Nephron progenitor cell (in vitro differentiated cells): Measurements from ENCODE around the gene SLC23A3.

Experiments used
- DNase-seq: peaks from one replicate; pipeline ENCODE4 v3.0.0; 2021
- H3K27ac Mint-ChIP-seq: 2 replicates; pipeline ENCODE4 v1.8.0; 2021; ENCODE audit warnings: mild to moderate bottlenecking, moderate library complexity, mixed read lengths
- H3K27me3 Mint-ChIP-seq: 2 replicates; pipeline ENCODE4 v1.8.0; 2021; ENCODE audit warnings: mild to moderate bottlenecking, low read depth, mixed read lengths; ENCODE audit not compliant: poor library complexity
- H3K36me3 Mint-ChIP-seq: 2 replicates; pipeline ENCODE4 v1.8.0; 2021; ENCODE audit warnings: low read depth, mixed read lengths
- H3K4me1 Mint-ChIP-seq: 2 replicates; pipeline ENCODE4 v1.8.0; 2021; ENCODE audit warnings: mixed read lengths
- H3K4me3 Mint-ChIP-seq: 2 replicates; pipeline ENCODE4 v1.8.0; 2021; ENCODE audit warnings: mild to moderate bottlenecking, moderate library complexity, mixed read lengths
- H3K9me3 Mint-ChIP-seq: 2 replicates; pipeline ENCODE4 v1.8.0; 2021; ENCODE audit warnings: mild to moderate bottlenecking, moderate library complexity, mixed read lengths
- TF ChIP-seq, protein P1 (sequence below): fragments of 200-600 bp; sonication (generic); IDR thresholded peaks from 2 replicates; pipeline ENCODE4 v1.5.0; 2021; ENCODE audit warnings: antibody characterized with exemption

The SLC23A3 gene

DNA sequence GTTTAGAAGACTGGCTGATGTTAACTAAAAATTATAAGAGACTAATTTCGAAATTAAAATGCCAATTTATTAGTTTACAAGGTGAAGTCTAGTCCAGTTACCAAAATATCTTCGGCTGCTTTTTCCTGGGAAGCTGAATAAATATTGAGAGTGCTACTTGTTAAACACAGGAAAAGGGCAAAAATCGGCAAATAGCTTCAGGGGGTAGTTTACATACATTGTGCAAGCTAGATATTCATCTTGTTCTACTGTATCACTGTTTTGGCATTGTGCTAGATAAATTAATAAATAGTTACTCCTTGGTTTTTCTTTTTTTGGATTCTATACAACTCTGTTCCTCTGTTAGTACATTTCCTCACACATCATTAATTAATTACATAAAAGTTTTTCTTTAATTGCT, 38.5 kb downstream of the SLC23A3 start:
- no peak overlapping the region for H3K4me3 Mint-ChIP-seq
- H3K4me1 Mint-ChIP-seq, result no peaks in the 10 kb centered on the region
- TF ChIP-seq, protein P1, sequence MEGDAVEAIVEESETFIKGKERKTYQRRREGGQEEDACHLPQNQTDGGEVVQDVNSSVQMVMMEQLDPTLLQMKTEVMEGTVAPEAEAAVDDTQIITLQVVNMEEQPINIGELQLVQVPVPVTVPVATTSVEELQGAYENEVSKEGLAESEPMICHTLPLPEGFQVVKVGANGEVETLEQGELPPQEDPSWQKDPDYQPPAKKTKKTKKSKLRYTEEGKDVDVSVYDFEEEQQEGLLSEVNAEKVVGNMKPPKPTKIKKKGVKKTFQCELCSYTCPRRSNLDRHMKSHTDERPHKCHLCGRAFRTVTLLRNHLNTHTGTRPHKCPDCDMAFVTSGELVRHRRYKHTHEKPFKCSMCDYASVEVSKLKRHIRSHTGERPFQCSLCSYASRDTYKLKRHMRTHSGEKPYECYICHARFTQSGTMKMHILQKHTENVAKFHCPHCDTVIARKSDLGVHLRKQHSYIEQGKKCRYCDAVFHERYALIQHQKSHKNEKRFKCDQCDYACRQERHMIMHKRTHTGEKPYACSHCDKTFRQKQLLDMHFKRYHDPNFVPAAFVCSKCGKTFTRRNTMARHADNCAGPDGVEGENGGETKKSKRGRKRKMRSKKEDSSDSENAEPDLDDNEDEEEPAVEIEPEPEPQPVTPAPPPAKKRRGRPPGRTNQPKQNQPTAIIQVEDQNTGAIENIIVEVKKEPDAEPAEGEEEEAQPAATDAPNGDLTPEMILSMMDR, result no peak
- no peaks in the 10 kb centered on the region for H3K36me3 Mint-ChIP-seq
- no peaks in the 10 kb centered on the region for H3K27me3 Mint-ChIP-seq
- H3K27ac Mint-ChIP-seq, result no peak overlapping the region
- no peaks in the 10 kb centered on the region for H3K9me3 Mint-ChIP-seq
- DNase-seq, result no peak

DNA sequence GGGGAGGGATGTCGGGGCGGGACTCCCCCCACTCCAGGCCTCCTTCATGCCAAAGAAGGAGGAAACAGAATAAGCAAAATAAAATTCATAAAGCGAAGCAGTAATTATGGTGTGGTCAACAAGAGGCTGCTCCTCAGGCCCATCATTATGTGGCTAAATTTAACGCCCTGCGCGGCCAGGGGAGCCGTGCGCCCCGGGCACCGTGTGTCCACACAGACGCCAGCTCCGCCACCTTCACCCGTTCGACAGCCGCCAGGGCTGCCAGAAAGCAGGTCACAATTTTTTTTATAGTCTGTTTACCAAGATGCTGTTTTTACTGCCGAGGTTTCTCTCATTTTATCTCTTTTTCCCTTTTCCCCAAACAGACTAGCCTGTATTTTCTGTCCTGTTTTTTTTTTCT, 40.2 kb downstream of the SLC23A3 start:
- H3K36me3 Mint-ChIP-seq, result no peaks in the 10 kb centered on the region
- no peak for DNase-seq
- TF ChIP-seq, protein P1, result no peak
- peaks cover 3% of the 10 kb centered on the region for H3K27me3 Mint-ChIP-seq
- peaks cover 5% of the 10 kb centered on the region for H3K4me1 Mint-ChIP-seq
- H3K27ac Mint-ChIP-seq, result no peak overlapping the region
- H3K9me3 Mint-ChIP-seq, result no peaks in the 10 kb centered on the region
- no peak overlapping the region for H3K4me3 Mint-ChIP-seq

DNA sequence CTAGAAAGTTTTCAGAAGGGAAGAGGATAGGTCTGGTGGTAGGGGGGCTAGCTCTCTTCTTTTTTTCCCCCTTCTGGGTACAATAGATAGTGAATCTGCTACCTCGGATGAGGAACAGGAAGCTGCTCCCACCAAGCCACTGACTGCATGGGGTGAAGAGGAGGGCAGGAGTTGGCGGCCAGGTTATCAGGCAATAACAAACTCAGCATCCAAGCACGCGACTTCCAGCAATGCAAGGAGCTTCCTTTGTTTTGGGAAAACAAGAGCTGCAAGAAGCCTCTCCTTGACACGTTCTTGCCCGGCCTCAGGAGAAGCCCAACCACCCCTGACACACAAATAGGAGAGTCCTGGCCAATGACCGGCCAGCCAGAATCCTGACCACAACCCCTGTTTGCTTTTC, 41.4 kb downstream of the SLC23A3 start:
- DNase-seq, result no peak
- Mint-ChIP-seq H3K27ac (no peak overlapping the region), H3K36me3 (no peaks in the 10 kb centered on the region), H3K4me1 (peaks cover 5% of the 10 kb centered on the region), H3K27me3 (peaks cover 6% of the 10 kb centered on the region), H3K4me3 (no peak overlapping the region), H3K9me3 (no peaks in the 10 kb centered on the region)
- TF ChIP-seq, protein P1, result no peak

DNA sequence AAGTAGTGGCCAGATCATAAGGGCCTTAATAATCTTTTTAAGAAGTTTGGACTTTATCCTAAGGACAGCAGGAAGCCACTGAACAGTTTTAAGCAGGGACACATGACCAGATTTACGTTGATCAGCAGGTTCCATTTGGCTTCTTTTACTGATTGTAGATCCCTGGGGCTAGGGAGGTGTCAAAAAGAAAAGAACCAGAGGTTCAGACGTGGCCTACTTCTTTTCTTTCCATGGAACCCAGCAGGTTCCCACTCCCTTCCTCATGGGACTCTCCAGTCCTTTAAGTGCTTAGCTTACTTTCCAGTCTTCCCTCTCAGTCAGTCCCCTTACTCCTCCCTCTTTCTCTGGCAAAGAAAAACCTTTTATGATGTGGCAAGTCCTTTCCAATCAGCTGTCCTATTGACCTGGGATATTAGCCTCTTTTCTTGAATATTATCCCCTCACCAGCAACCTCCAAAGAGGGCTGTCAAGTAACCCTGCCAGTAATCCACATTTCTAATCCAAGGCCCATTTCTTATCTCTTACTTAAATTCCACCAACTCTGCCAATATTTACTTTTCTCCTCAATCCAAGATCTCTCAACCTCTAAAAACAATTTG, 42.7 kb downstream of the SLC23A3 start:
- H3K27ac Mint-ChIP-seq, result no peak overlapping the region
- no peaks in the 10 kb centered on the region for H3K36me3 Mint-ChIP-seq
- H3K9me3 Mint-ChIP-seq, result no peaks in the 10 kb centered on the region
- DNase-seq, result no peak
- TF ChIP-seq, protein P1, result no peak
- peaks cover 6% of the 10 kb centered on the region for H3K27me3 Mint-ChIP-seq
- H3K4me1 Mint-ChIP-seq, result peaks cover 5% of the 10 kb centered on the region
- no peak overlapping the region for H3K4me3 Mint-ChIP-seq

DNA sequence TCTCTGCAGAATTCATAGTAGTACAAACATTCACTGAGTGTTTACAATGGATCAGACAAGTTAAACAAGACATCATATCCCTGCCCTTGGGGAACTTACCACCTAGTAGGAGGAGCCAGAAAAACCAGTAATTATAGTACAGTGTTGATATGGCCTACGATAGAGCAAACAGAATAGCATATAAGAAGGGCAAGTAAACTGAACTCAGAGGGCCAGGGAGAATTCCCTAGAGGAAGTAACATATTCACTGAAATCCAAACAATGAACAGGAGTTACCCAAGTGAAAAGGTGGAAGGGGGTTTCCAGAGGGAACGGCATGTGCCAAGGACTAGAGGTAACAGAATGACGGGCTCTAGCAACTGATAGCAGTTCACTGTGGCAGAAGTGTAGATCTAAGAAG, 43.3 kb downstream of the SLC23A3 start:
- H3K27me3 Mint-ChIP-seq, result peaks cover 6% of the 10 kb centered on the region
- H3K27ac Mint-ChIP-seq, result no peak overlapping the region
- no peaks in the 10 kb centered on the region for H3K36me3 Mint-ChIP-seq
- no peak overlapping the region for H3K4me3 Mint-ChIP-seq
- H3K9me3 Mint-ChIP-seq, result no peaks in the 10 kb centered on the region
- TF ChIP-seq, protein P1, result no peak
- H3K4me1 Mint-ChIP-seq, result peaks cover 5% of the 10 kb centered on the region
- DNase-seq, result no peak

DNA sequence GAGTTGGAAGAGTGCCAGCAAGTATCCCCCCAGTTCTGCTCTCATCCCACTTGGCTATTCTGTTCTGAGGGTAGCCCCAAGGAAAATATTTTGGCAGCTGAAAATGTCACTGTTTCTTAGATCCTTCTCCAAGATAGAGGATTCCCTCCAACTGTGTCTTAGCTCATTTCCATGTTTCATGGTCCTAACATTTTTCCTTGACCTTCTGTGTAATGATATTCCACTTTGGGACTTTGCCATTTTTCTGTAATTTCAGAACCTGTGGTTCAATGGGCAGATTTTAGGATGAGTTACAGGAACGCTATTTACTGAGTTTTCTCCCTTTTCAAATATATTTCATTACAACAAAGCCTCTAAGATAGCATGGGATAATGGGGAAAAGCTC, 44.0 kb downstream of the SLC23A3 start:
- peaks cover 8% of the 10 kb centered on the region for H3K27me3 Mint-ChIP-seq
- H3K9me3 Mint-ChIP-seq, result no peaks in the 10 kb centered on the region
- no peak overlapping the region for H3K27ac Mint-ChIP-seq
- H3K36me3 Mint-ChIP-seq, result no peaks in the 10 kb centered on the region
- TF ChIP-seq, protein P1, result no peak
- no peak overlapping the region for H3K4me3 Mint-ChIP-seq
- DNase-seq, result no peak
- peaks cover 5% of the 10 kb centered on the region for H3K4me1 Mint-ChIP-seq
